HEK293 (cell line): ENCODE results near the gene EXOG.

Source experiments
- BCL11B ChIP-seq: fragments of 450-650 bp; formaldehyde crosslinking; IDR thresholded peaks from 2 replicates; pipeline ENCODE4 v1.5.1; 2016; ENCODE audit warnings: low read depth, missing biosample characterization, missing genetic modification characterization
- GLI2 ChIP-seq: fragments of 450-650 bp; formaldehyde crosslinking; IDR thresholded peaks from 2 replicates; pipeline ENCODE4; 2017; ENCODE audit warnings: missing biosample characterization, missing genetic modification characterization, low read depth, borderline replicate concordance
- GLI4 ChIP-seq: fragments of 450-650 bp; formaldehyde crosslinking; IDR thresholded peaks from 2 replicates; pipeline ENCODE4 v1.5.1; 2016; ENCODE audit warnings: missing biosample characterization, missing genetic modification characterization
- GLIS1 ChIP-seq: fragments of 450-650 bp; formaldehyde crosslinking; IDR thresholded peaks from 2 replicates; pipeline ENCODE4 v1.5.1; 2016; ENCODE audit warnings: missing biosample characterization, missing genetic modification characterization
- GLIS2 ChIP-seq: fragments of 450-650 bp; formaldehyde crosslinking; IDR thresholded peaks from 2 replicates; pipeline ENCODE4 v1.5.1; 2016; ENCODE audit warnings: missing biosample characterization, missing genetic modification characterization
- KLF1 ChIP-seq: fragments of 450-650 bp; formaldehyde crosslinking; IDR thresholded peaks from 2 replicates; pipeline ENCODE4 v1.5.1; 2016; ENCODE audit warnings: missing biosample characterization, missing genetic modification characterization
- KLF10 ChIP-seq: fragments of 450-650 bp; IDR thresholded peaks from 2 replicates; pipeline ENCODE4 v1.5.1; 2018; ENCODE audit warnings: missing biosample characterization, mild to moderate bottlenecking, missing genetic modification characterization
- KLF8 ChIP-seq: fragments of 450-650 bp; formaldehyde crosslinking; IDR thresholded peaks from 2 replicates; pipeline ENCODE4 v1.5.1; 2016; ENCODE audit warnings: missing biosample characterization, missing genetic modification characterization
- OSR2 ChIP-seq: fragments of 450-650 bp; formaldehyde crosslinking; IDR thresholded peaks from 2 replicates; pipeline ENCODE4 v1.5.1; 2016; ENCODE audit warnings: missing biosample characterization, missing genetic modification characterization
- OVOL3 ChIP-seq: fragments of 450-650 bp; formaldehyde crosslinking; IDR thresholded peaks from 2 replicates; pipeline ENCODE4 v1.5.1; 2016; ENCODE audit warnings: missing biosample characterization, missing genetic modification characterization
- RBAK ChIP-seq: fragments of 450-650 bp; formaldehyde crosslinking; IDR thresholded peaks from 2 replicates; pipeline ENCODE4 v1.5.1; 2016; ENCODE audit warnings: missing biosample characterization, missing genetic modification characterization
- SALL2 ChIP-seq: fragments of 450-650 bp; formaldehyde crosslinking; IDR thresholded peaks from 2 replicates; pipeline ENCODE4 v1.5.0; 2017; ENCODE audit warnings: missing biosample characterization, mild to moderate bottlenecking, missing genetic modification characterization, borderline replicate concordance
- SCRT2 ChIP-seq: fragments of 450-650 bp; formaldehyde crosslinking; IDR thresholded peaks from 2 replicates; pipeline ENCODE4 v1.5.1; 2016; ENCODE audit warnings: missing biosample characterization, missing genetic modification characterization
- SP2 ChIP-seq: fragments of 450-650 bp; formaldehyde crosslinking; IDR thresholded peaks from 2 replicates; pipeline ENCODE4 v1.5.1; 2016; ENCODE audit warnings: missing biosample characterization, missing genetic modification characterization
- SP3 ChIP-seq: fragments of 450-650 bp; formaldehyde crosslinking; IDR thresholded peaks from 2 replicates; pipeline ENCODE4 v1.5.1; 2016; ENCODE audit warnings: missing biosample characterization, missing genetic modification characterization
- ZBTB17 ChIP-seq: fragments of 450-650 bp; formaldehyde crosslinking; IDR thresholded peaks from 2 replicates; pipeline ENCODE4 v1.5.1; 2016; ENCODE audit warnings: missing biosample characterization, missing genetic modification characterization
- ZBTB20 ChIP-seq: fragments of 450-650 bp; formaldehyde crosslinking; IDR thresholded peaks from 2 replicates; pipeline ENCODE4 v1.5.1; 2016; ENCODE audit warnings: missing biosample characterization, missing genetic modification characterization
- ZBTB8A ChIP-seq: fragments of 450-650 bp; formaldehyde crosslinking; IDR thresholded peaks from 2 replicates; pipeline ENCODE4 v1.5.1; 2016; ENCODE audit warnings: missing biosample characterization, missing genetic modification characterization
- ZFHX2 ChIP-seq: fragments of 450-650 bp; formaldehyde crosslinking; conservative IDR thresholded peaks from 2 replicates; pipeline ENCODE4 v1.5.1; 2016; ENCODE audit warnings: missing biosample characterization, missing genetic modification characterization
- ZNF2 ChIP-seq: fragments of 450-650 bp; formaldehyde crosslinking; IDR thresholded peaks from 2 replicates; pipeline ENCODE4 v1.5.1; 2016; ENCODE audit warnings: missing biosample characterization, missing genetic modification characterization
- ZNF335 ChIP-seq: fragments of 450-650 bp; formaldehyde crosslinking; conservative IDR thresholded peaks from 2 replicates; pipeline ENCODE4 v1.5.1; 2016; ENCODE audit warnings: missing biosample characterization, missing genetic modification characterization
- ZNF354C ChIP-seq: fragments of 450-650 bp; formaldehyde crosslinking; IDR thresholded peaks from 2 replicates; pipeline ENCODE4 v1.5.1; 2016; ENCODE audit warnings: missing biosample characterization, missing genetic modification characterization, low read depth, borderline replicate concordance
- ZNF391 ChIP-seq: fragments of 450-650 bp; formaldehyde crosslinking; IDR thresholded peaks from 2 replicates; pipeline ENCODE4 v1.5.1; 2016; ENCODE audit warnings: low read depth, missing biosample characterization, missing genetic modification characterization, borderline replicate concordance
- ZNF423 ChIP-seq: fragments of 450-650 bp; formaldehyde crosslinking; IDR thresholded peaks from 2 replicates; pipeline ENCODE4 v1.5.1; 2016; ENCODE audit warnings: missing biosample characterization, missing genetic modification characterization
- ZNF433 ChIP-seq: fragments of 450-650 bp; formaldehyde crosslinking; IDR thresholded peaks from 2 replicates; pipeline ENCODE4 v1.5.1; 2016; ENCODE audit warnings: missing biosample characterization, missing genetic modification characterization, low read depth
- ZNF560 ChIP-seq: fragments of 450-650 bp; formaldehyde crosslinking; IDR thresholded peaks from 2 replicates; pipeline ENCODE4 v1.5.1; 2017; ENCODE audit warnings: missing biosample characterization, missing genetic modification characterization, borderline replicate concordance
- ZNF571 ChIP-seq: fragments of 450-650 bp; formaldehyde crosslinking; IDR thresholded peaks from 2 replicates; pipeline ENCODE4 v1.5.0; 2017; ENCODE audit warnings: missing biosample characterization, missing genetic modification characterization
- ZNF600 ChIP-seq: fragments of 450-650 bp; formaldehyde crosslinking; IDR thresholded peaks from 2 replicates; pipeline ENCODE4 v1.5.1; 2016; ENCODE audit warnings: missing biosample characterization, missing genetic modification characterization
- ZNF660 ChIP-seq: fragments of 450-650 bp; IDR thresholded peaks from 2 replicates; pipeline ENCODE4 v1.5.1; 2018; ENCODE audit warnings: missing biosample characterization, mild to moderate bottlenecking, missing genetic modification characterization
- ZNF747 ChIP-seq: fragments of 450-650 bp; formaldehyde crosslinking; IDR thresholded peaks from 2 replicates; pipeline ENCODE4 v1.5.1; 2016; ENCODE audit warnings: missing biosample characterization, missing genetic modification characterization
- ZNF76 ChIP-seq: fragments of 450-650 bp; formaldehyde crosslinking; IDR thresholded peaks from 2 replicates; pipeline ENCODE4; 2016; ENCODE audit warnings: low read depth, missing biosample characterization, missing genetic modification characterization, borderline replicate concordance
- TF ChIP-seq, protein P1 (sequence below): fragments of 450-650 bp; formaldehyde crosslinking; optimal IDR thresholded peaks from 2 replicates; pipeline ENCODE3; 2016; ENCODE audit warnings: missing biosample characterization, mild to moderate bottlenecking, missing genetic modification characterization
- TF ChIP-seq, protein P2 (sequence below): fragments of 450-650 bp; formaldehyde crosslinking; IDR thresholded peaks from 2 replicates; pipeline ENCODE4 v1.5.1; 2016; ENCODE audit warnings: missing biosample characterization, missing genetic modification characterization, borderline replicate concordance
- TF ChIP-seq, protein P3 (sequence below): fragments of 450-650 bp; formaldehyde crosslinking; IDR thresholded peaks from 2 replicates; pipeline ENCODE4 v1.5.1; 2016; ENCODE audit warnings: missing biosample characterization, missing genetic modification characterization
- TF ChIP-seq, protein P4 (sequence below): fragments of 450-650 bp; formaldehyde crosslinking; IDR thresholded peaks from 2 replicates; pipeline ENCODE4 v1.5.1; 2016; ENCODE audit warnings: missing biosample characterization, missing genetic modification characterization

EXOG gene

DNA sequence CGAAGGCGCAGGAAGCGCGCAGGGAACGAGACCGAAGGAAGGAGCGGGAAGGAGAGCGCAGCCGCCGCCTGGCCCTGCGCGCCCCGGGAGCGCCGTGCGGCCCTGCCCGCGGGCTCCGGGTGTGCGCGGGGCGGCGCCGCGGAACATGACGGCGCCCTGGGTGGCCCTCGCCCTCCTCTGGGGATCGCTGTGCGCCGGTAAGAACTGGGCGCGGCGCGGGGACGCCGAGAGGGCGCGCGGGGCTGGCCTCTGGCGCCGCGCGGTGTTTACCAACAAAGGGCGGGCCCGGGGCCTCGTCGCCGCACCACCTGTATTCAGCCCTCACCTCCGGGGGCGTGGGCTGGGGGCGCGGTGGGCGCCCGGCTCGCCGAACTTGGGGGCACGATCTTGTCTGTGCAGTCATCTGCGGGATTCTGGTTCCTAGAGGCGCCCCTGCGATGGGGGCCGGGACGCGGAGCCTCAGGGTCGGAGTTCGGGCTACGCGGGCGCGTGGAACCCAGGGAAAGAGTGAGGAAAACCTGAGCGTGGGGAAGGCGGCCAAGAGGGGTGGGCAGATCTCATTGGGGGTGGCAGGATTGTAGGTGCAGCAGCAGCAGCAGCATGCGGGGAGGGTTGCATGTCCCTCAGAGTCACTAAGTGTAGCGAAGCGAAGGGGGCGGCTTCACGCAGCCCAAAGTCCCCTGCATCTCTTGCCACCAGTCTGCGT lies 41.8 kb upstream of the EXOG start (continued):
- TF ChIP-seq ZNF560 (tag by site-specific recombination) (no peak), GLIS1 (tag by site-specific recombination) (peak; percentile 35; the same call in 1 of the 2 replicates), SP2 (tag by site-specific recombination) (0 out of 2 replicates have a peak, but pooled peaks have one; percentile 14), OSR2 (no peak), ZFHX2 (tag by site-specific recombination) (peak; percentile 26; the same call in 1 of the 2 replicates), ZNF2 (no peak), ZBTB8A (tag by site-specific recombination) (peak; percentile 71), ZNF391 (tag by site-specific recombination) (no peak), SCRT2 (no peak), ZNF660 (tag by site-specific recombination) (0 out of 2 replicates have a peak, but pooled peaks have one; percentile 23), ZNF747 (tag by site-specific recombination) (no peak), ZNF433 (tag by site-specific recombination) (no peak), OVOL3 (tag by site-specific recombination) (no peak), ZNF76 (peak; percentile 71), ZNF354C (no peak), SP3 (tag by site-specific recombination) (peak; percentile 43), ZNF335 (peak; percentile 27; the same call in 1 of the 2 replicates), ZBTB20 (tag by site-specific recombination) (peak; percentile 57; the same call in 1 of the 2 replicates), RBAK (tag by site-specific recombination) (no peak), GLIS2 (tag by site-specific recombination) (peak; percentile 63), ZNF571 (tag by site-specific recombination) (no peak), KLF10 (0 out of 2 replicates have a peak, but pooled peaks have one; percentile 24), BCL11B (tag by site-specific recombination) (no peak), ZNF423 (tag by site-specific recombination) (no peak), SALL2 (tag by site-specific recombination) (no peak), GLI2 (no peak), ZNF600 (0 out of 2 replicates have a peak, but pooled peaks have one; percentile 25), KLF8 (peak; percentile 39; the same call in 1 of the 2 replicates), ZBTB17 (tag by site-specific recombination) (no peak), KLF1 (tag by site-specific recombination) (peak; percentile 84), GLI4 (tag by site-specific recombination) (no peak)
- TF ChIP-seq, protein P1, sequence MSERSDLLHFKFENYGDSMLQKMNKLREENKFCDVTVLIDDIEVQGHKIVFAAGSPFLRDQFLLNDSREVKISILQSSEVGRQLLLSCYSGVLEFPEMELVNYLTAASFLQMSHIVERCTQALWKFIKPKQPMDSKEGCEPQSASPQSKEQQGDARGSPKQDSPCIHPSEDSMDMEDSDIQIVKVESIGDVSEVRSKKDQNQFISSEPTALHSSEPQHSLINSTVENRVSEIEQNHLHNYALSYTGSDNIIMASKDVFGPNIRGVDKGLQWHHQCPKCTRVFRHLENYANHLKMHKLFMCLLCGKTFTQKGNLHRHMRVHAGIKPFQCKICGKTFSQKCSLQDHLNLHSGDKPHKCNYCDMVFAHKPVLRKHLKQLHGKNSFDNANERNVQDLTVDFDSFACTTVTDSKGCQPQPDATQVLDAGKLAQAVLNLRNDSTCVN (tag by site-specific recombination): peak; percentile 62
- TF ChIP-seq, protein P2, sequence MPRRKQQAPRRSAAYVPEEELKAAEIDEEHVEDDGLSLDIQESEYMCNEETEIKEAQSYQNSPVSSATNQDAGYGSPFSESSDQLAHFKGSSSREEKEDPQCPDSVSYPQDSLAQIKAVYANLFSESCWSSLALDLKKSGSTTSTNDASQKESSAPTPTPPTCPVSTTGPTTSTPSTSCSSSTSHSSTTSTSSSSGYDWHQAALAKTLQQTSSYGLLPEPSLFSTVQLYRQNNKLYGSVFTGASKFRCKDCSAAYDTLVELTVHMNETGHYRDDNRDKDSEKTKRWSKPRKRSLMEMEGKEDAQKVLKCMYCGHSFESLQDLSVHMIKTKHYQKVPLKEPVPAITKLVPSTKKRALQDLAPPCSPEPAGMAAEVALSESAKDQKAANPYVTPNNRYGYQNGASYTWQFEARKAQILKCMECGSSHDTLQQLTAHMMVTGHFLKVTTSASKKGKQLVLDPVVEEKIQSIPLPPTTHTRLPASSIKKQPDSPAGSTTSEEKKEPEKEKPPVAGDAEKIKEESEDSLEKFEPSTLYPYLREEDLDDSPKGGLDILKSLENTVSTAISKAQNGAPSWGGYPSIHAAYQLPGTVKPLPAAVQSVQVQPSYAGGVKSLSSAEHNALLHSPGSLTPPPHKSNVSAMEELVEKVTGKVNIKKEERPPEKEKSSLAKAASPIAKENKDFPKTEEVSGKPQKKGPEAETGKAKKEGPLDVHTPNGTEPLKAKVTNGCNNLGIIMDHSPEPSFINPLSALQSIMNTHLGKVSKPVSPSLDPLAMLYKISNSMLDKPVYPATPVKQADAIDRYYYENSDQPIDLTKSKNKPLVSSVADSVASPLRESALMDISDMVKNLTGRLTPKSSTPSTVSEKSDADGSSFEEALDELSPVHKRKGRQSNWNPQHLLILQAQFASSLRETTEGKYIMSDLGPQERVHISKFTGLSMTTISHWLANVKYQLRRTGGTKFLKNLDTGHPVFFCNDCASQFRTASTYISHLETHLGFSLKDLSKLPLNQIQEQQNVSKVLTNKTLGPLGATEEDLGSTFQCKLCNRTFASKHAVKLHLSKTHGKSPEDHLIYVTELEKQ (tag by site-specific recombination): no peak
- TF ChIP-seq, protein P3, sequence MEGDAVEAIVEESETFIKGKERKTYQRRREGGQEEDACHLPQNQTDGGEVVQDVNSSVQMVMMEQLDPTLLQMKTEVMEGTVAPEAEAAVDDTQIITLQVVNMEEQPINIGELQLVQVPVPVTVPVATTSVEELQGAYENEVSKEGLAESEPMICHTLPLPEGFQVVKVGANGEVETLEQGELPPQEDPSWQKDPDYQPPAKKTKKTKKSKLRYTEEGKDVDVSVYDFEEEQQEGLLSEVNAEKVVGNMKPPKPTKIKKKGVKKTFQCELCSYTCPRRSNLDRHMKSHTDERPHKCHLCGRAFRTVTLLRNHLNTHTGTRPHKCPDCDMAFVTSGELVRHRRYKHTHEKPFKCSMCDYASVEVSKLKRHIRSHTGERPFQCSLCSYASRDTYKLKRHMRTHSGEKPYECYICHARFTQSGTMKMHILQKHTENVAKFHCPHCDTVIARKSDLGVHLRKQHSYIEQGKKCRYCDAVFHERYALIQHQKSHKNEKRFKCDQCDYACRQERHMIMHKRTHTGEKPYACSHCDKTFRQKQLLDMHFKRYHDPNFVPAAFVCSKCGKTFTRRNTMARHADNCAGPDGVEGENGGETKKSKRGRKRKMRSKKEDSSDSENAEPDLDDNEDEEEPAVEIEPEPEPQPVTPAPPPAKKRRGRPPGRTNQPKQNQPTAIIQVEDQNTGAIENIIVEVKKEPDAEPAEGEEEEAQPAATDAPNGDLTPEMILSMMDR: no peak
- TF ChIP-seq, protein P4, sequence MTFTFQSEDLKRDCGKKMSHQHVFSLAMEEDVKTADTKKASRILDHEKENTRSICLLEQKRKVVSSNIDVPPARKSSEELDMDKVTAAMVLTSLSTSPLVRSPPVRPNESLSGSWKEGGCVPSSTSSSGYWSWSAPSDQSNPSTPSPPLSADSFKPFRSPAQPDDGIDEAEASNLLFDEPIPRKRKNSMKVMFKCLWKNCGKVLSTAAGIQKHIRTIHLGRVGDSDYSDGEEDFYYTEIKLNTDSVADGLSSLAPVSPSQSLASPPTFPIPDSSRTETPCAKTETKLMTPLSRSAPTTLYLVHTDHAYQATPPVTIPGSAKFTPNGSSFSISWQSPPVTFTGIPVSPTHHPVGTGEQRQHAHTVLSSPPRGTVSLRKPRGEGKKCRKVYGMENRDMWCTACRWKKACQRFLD (tag by site-specific recombination): no peak
